Mesangial cell (primary cell): Measurements from ENCODE around the gene S100Z. TPM values are rescaled to one million over a fixed set of nuclear protein-coding genes. Genes with fewer than 3 reads are reported as not detected.

Experiments used
- total RNA-seq: library from RNA; depleted of rRNA; stranded (reverse); fragments of >200 nt; gene quantifications from 2 replicates; pipeline ENCODE4 v1.2.3, GENCODE V29; 2015

The S100Z gene
- not detected in 2 replicates for total RNA-seq

GRCh38 chr5:76849419-76850291 is at the start of gene S100Z:
TSS of gene S100Z (plus strand) at chr5:76850014. CDS start at chr5:76875360, 25,346 bp downstream.

GRCh38 chr5:76818844-76819831 is 30.7 kb upstream of the S100Z start, which contains the start of gene F2RL1:
TSS of gene F2RL1 (plus strand) at chr5:76819030. CDS start at chr5:76819183, 153 bp downstream.

GRCh38 chr5:76952795-76953536 is 103.2 kb downstream of the S100Z start, which contains the start of gene CRHBP:
TSS of gene CRHBP (plus strand) at chr5:76953045. CDS start at chr5:76953135, 90 bp downstream.

Other genes with a start within 250 kb of the S100Z start
- 18.3 and 58.7 TPM in 2 replicates for gene F2RL2, start 226.6 kb upstream of the S100Z start, total RNA-seq
- 143 and 429 TPM in 2 replicates for gene F2R, start 133.9 kb upstream of the S100Z start, total RNA-seq
- gene F2RL1, start 31.0 kb upstream of the S100Z start, total RNA-seq: 39.1 and 88.1 TPM in 2 replicates
- 0.33 and 2.9 TPM in 2 replicates for gene CRHBP, start 103.0 kb downstream of the S100Z start, total RNA-seq
- 20.7 and 27.8 TPM in 2 replicates for gene AGGF1, start 180.4 kb downstream of the S100Z start, total RNA-seq
- gene ZBED3, start 237.3 kb downstream of the S100Z start, total RNA-seq: 3.3 and 15.8 TPM in 2 replicates